DMS79 (cell line): Measurements from ENCODE around the gene TEFM.
"Not testable (repeated sequence)": the region's sequence is repeated elsewhere in the genome, so short reads cannot be mapped to it uniquely, and the experiment has no call there.

ENCODE experiments used
- DNase-seq: peaks from one replicate; lab custom pipeline; 2025; lab: John Stamatoyannopoulos, UW

Gene TEFM

DNA sequence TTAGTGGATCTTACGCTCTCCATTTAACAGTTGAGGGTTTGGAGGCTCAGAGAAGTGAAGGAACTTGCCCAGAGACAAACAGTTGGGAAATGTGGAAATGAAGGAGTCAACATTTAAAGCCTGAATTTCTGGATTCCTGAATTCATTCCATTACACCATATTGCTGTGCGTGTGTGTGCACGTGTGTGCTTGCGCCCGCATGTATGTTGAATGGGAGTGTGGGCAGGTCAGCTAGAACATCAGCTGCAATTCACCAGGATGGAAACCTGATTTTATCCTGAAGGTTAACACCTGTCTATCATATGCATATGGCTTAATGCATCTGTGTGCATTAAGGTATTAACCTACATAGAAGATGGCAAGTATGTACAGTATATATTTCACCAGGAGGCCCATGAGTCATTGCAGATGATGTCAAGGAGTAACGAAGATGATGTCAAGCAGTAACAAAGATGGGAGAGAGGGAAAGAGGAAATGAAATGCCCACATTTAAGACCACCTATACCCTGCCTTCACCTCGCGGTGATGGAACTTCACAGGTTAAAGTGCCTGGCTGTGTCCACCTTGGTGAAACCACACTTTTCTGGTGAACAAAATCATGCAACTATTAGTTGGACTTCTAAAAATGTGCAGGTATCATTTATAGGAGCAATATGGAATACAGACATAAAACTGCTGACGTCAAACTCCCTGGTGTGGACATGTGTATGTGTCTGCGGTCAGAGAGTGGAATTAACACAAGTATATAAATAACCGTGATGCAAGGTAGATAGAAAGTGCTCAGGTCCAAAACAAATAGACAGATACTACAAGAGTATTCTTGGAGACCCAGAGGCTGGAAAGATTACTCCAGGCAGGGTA lies 14.9 kb upstream of the TEFM start:
- DNase-seq: no peak

DNA sequence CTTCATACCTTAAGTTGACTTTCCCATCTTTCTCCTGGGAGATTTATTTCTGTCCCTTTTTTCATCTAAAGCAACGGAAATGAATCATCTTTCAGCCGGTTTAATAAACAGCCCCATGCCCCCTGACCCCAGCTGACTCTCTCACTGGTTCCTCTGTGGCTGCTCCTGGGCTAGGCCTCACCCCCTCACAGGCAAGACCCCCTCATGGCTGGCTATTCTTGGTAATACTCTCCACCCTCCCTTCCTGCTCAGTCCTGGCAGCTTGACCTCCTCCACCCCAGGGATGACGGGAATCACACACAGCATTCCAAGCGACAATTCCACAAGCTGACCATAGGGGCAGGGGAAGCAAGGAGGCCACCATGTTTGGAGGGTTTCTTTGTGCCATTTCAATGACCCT lies 14.2 kb upstream of the TEFM start:
- DNase-seq: no peak

DNA sequence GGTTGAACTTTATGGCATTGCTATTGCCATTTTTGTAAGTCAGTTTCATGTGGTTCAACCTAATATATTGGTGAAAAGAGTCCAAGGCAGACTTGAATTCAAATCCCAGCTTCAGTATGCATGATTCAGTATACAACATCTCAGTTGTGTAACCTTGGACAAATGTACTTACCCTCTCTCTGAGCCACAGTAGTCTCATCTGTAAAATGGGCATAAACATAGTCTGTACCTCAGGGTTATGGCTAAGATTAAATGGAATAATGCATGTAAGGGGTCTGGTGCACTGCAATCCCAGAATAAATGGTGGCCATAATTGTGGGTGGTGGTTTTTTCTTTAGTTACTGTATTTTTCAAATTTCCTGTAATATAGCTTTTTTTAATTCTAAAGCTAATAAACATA lies 11.0 kb upstream of the TEFM start:
- no peak for DNase-seq

DNA sequence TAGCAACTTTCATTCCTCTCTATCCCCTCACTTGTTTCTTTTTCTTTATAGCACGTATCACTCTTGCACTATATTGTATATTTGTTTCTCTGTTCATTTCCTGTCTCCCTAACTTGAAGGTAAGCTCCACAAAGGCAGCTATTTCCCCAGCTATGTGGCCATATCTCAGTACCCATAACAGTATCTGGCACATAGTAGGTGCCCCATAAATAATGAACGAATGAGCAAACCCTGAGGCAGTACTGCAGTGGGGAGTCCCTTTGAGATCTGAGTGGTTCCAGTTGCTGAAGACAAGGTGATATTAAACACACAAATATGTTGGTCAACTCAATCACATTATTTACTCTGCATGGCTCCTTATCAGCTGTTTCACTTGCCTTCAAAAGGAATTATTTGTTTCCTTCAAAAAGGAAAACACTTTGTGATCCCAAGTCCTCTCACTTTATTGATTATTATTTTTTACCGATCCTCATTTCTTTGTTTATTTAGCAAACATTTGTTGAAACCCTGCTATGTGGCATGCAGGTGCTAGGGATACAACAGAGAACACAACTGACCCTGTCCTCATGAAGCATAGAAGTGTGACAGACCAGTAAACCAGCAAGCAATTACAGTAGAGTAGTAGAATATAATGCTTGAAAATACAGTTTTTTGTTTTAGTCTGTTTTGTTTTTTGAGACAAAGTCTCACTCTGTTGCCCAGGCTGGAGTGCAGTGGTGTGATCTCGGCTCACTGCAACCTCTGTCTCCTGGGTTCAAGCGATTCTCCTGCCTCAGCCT lies 10.0 kb upstream of the TEFM start:
- DNase-seq: no peak

DNA sequence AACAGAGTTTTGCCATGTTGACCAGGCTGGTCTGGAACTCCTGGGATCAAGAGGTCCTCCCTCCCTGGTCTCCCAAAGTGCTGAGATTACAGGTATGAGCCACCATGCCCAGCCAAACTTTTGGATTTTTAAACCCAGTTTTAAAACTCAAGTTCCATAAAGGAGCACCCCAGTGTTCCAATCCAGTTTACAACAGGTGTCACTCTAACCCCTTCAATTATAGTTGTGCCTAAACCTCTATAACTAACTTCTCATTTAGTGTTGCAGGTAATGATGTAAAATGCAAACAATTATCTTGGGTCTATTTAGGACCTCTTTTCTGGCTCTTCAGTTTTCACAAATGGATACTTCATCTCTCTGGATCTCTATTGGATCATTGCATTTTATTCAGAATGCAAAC lies 7.9 kb upstream of the TEFM start:
- DNase-seq: no peak

DNA sequence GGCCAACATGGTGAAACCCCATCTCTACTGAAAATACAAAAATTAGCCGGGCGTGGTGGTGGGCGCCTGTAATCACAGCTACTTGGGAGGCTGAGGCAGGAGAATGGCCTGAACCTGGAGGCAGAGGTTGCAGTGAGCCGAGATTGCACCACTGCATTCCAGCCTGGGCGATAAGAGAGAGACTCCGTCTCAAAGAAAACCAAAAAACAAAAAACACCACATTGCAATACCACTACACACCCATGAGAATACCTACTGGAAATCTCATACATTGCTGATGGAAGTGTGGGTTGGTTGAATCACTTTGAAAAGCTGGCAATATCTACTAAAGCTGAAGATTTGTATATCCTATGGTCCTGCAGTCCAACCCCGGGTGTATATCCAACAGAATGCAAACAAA lies 4.1 kb upstream of the TEFM start:
- DNase-seq: not testable (repeated sequence)

- no peak for DNase-seq
Measured at GRCh38 chr17:30908717-30909420, 2.8 kb upstream of the TEFM start.

DNA sequence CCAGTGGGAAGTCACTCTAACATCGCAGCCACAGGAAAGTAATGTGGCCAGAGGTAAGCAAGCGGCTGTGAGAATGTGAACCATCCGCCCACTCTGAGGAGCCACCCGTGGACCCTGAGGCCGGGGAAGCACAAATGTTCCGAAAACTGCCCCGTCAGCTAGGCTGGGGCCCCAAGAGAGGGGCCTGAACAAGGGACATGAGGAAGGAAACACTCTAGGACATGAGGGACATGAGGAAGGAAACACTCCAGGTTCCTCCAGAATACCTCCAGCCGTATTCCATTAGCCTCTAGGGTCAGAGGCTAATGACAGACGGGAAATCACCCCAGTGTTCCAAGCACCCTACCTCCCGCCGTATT lies 317 bp downstream of the TEFM start:
- DNase-seq: no peak

DNA sequence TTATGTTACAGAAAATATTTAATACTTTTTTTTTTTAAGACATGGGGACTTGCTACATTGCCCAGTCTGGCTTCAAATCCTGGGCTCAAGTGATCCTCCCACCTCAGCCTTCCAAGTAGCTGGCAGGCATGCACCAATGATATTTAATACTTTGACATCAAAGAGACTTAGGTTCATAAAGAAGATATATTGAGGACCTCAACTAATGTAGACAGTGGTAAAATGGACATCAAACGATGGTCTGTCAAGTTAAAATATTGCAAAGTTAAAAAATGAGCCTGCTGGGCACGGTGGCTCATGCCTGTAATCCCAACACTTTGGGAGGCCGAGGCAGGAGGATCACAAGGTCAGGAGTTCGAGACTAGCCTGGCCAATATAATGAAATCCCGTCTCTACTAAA lies 8.7 kb downstream of the TEFM start:
- no peak for DNase-seq

GRCh38 chr17:30894236-30894635 lies 11.8 kb downstream of the TEFM start:
- DNase-seq: no peak

DNA sequence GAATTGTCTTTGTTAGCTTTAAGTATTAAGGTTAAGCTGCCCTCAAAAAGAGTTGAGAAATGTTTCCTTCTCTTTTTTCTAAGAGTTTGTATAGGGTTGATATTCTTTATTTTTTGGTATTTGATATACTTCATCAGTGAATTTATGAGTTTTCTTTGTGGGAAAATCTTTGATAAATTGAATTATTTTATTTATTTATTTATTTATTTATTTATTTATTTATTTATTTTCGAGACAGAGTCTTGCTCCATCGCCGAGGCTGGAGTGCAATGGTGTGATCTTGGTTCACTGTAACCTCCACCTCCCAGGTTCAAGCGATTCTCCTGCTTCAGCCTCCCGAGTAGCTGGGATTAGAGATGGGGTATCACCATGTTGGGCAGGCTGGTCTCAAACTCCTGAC lies 19.9 kb downstream of the TEFM start:
- DNase-seq: no peak

DNA sequence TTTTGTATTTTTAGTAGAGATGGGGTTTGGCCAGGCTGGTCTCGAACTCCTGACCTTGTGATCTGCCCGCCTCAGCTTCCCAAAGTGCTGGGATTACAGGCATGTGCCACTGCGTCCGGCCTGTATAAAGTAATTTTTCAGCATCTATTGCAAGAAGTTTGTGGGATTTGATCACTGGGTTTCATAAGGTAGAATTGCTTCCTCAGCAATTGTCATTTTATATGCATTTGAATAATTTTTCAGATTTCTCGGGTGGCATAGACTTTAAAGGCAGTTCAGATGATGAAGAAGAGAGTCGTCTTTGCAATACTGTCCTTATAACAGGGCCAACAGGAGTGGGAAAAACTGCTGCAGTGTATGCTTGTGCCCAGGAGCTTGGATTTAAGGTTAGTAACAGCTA lies 37.0 kb downstream of the TEFM start:
- no peak for DNase-seq

- no peak for DNase-seq
Measured at GRCh38 chr17:30864636-30865035, 41.4 kb downstream of the TEFM start.

GRCh38 chr17:30858556-30859250 lies 47.3 kb downstream of the TEFM start:
- DNase-seq: no peak

DNA sequence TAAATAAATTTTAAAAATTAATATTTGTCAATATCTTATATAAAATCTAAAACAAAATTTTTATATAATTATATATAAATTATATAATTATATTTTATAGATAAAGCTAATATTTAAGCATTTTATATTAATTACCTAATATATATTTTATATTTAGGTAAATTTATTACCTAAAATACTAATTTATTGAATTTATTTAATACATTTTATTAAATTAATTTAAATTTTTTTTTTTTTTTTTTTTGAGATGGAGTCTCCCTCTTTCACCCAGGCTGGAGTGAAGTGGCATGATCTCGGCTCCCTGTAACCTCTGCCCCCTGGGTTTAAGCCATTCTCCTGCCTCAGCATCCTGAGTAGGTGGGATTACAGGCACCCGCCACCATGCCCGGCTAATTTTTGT lies 51.9 kb downstream of the TEFM start:
- DNase-seq: no peak
